GM19238 (cell line): Measurements from ENCODE around the gene CDK6.

ENCODE experiments used
- DNase-seq: peaks from one replicate; pipeline ENCODE4 v3.0.0; 2011; ENCODE audit warnings: low spot score; ENCODE audit not compliant: insufficient read length

The CDK6 gene

DNA sequence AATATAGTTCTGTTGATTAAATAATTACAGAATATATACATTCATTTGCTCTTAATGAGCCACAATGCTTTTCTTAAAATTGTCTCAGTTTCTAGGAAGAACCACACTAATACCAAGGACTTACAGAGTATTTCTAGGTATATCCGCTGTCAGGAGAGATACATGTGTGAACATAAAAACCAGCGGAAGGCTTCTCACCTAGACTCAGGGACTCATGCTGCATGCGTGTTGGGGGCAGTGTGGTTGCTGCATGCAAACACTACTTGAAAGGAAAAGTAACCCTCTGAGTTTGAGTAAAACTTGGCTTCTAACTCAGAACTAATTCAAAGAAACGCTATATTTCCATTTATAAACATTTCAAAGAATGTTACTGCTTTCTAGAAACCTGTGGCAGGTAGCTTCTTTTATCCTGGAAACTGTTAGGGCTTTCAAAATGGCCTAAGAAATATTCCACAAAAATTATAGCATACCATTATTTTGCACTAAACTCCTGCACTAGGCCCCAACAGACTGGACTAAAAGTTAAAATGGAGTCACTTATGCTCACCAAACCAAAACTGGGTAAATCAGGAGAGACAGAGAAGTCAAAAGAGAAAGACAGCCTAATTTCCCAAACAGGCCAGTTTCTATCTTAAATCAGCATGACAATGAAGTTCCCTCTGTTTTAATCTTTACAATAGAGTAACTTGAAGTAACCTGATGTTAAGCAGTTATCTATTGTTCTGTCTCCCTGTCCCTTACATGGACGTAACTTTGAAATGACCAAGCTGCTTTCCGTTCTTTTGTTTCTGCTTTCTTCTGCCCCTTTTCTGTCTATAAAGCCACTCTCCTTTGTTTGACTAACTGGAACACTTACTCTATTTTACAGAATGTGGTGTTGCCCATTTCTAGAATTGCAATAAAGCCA lies 151.0 kb downstream of the CDK6 start:
- no peak for DNase-seq

DNA sequence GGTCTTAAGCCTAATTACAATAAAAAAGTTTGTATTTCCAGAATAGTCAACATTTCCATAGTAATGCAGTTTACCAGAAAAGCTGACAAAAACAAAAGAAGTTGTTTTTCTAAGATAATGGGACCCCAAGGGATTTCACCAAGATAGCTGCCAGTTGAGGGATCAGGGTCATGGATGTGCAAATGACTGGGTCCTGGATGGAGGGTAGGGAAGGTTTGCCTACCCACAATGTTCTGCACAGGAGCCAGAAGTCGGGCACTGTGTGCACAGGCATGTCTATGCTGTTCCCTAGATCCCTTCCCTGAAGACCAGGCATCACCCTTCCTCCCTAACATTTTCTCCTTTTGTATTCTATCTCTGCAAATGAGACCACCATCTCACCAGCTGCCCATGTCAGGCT lies 152.1 kb downstream of the CDK6 start:
- no peak for DNase-seq

DNA sequence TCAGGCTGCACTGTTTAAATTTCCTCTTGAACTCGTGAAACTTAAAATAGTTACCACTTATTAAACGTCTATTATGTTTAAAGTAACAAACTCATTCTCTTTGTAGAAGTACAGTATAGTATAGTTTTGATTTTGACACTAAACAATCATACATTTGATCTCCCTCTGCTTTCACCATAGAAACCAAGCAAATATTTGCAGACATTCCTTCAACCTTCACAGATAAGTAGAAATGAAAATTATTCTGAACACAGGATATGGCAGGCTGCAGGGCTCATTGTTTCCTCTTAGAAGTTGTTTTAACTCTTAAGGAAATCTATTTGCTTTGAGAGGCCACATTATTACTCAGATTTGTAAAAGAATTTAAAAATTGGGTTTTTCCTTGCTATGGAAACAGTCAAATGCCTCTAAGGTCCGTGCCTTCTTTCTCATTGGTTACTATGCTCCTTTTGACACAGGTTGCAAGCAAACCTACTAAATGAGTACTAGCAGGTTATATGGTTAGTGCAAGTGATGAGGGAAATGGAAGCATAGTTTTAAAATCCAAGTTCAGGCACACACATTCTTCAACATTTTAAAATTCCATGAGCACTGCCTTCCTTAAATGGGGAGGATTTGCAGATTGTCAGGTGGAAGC lies 153.4 kb downstream of the CDK6 start:
- DNase-seq: no peak

DNA sequence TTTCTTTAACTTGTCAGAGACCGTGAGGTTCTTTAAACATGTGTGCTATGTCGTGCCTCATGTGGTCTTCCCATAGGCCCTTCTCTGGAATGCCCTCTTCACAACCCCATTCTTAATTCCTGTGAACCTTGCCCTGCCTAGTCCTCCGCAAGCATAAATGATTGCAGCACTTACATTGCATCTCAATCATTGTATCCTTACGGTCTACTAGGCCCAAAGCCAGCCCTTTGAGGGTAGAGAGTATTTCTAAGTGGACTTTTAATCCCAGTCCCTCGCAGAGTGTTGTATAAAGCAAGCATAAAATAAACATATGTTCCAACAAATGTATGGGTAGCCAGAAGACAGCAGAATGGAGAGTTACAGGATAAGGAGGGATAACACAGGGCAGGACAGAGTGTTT lies 154.0 kb downstream of the CDK6 start:
- no peak for DNase-seq

DNA sequence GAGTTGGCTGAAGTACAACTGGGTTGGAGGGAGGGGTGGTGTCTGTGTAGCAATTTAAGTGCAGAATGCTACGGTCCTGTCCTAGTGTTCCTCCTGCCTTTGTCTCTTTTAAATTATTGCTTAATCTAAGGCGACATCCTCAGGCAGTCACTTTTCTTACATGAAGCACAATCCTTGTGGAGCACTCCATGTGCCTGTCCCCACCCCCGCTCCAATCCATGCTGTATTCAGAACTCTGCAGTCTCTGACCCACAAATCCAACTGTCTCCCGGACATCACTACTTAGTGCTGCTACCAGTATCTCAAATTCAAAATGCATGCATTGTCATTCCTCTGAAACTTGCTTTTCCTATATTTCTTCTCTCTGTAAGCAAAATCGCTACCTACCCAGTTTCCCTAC lies 154.7 kb downstream of the CDK6 start:
- no peak for DNase-seq

DNA sequence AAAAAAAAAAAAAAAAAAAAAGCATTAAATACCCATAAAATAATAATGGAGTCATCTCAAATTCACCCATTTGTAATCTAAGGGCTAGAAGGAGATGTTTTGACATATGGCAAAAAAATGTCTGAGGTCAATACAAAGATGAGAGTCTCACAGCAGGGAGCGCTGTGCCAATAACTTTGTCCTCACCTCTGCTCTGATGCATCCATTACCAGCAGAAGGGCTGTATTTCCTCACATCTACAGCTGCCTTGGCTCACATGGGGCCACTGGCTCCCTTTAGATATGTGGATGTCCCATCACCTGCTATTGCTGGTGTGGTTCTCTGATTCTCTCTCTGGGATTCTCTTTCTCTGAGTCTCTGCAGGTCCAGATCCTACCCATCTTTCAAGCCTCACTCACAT lies 155.9 kb downstream of the CDK6 start:
- no peak for DNase-seq

DNA sequence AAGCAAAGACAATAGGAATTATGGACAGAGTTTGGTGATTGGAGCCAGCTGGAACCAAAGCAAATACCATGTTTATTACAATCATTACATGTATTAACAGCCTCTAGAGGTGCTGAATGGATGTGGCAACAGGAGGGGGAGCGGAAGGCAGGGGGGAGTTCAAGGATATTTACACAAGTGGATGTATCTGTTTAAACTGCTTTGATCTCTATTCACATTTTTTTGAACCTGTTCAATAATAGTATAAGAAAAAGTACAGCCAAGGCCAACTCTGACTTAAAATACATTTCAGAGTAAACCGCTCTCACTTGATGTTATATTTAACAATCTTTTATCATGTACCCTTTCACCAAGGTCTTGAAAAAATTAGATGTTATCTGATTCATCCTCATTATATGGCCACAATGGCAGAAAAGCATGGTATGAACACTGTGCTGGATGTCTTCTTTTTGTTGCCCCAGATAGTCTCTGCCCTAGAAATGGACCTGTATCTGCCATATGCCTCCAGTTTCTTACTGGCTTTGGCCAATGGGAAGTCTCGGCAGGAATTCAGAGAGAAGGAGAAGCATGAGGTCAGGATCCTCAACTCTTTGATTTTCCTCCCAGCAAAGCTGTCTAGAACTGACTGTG lies 158.0 kb downstream of the CDK6 start:
- DNase-seq: no peak

DNA sequence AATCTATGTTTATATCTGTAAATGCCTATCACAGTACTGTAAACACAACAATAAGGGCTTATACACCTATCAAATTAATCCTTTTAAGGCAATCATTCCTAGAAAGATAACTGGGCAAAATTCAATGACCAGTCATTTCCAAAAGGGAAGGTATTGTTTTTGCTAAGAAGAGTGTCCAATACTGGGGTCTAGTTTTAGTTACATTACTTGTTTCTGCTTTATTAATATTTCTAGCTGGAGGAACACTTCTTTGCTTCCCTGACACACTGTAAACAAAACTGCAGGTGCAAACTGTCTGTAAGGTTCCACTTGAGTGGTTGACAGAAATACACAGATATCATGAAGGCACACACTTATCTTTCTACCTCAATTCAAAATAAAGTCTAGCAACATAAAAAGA lies 162.0 kb downstream of the CDK6 start:
- DNase-seq: no peak

DNA sequence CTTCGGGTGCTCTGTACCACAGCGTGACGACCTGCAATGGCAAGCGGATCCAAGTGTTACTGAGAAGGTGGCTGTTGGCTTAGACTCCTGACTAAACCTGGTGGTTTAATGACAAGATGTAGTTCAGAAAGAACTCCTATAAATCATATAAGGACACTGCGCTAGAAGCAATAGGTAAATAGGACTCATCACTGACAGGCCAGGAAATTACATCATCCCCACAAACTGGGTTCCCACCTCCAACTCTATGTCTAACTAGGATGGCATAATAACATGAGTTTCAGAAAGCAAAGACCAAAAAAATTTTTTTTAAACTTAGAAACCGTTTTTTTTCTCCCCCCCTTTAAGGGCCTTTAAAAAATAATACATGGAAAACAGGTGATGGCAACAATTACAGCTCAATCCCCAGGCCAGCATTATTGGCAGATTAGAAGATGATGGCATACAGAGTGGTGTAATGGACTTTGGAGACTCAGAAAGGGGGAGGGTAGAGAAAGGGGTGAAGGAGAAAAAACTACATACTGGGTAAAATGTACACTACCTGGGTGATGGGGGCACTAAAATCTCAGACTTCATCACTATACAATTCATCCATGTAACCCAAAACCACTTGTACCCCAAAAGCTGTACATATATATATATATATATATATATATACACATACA lies 164.7 kb downstream of the CDK6 start:
- no peak for DNase-seq

DNA sequence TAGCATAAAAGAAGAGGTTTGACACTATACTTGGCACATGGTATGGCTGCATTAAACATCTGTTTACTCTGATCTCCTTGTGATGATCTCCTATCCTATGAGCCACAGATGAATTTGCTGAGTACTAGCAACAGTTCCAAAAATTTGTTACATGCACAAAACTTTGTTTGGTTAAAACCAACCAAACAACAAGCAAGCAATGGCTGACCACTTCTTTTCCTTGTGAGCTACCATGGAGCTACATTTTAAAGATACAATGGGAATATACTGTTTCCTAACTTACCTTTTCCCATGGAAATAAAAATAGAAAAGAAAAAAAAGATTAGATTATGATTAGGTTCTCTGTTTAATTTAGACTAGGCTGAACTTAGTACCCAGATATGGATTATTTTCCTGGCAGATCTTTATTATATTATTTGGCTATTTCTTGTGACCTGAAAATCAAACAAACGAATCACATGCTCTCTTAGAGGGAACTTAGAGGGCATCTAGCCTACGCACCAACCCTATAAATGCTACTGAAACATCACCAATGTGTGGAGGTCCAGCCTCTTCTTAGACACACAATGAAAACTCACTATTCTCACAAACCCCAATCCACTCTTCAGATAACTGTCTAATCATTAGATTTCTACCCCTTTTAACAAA lies 166.0 kb downstream of the CDK6 start:
- no peak for DNase-seq

DNA sequence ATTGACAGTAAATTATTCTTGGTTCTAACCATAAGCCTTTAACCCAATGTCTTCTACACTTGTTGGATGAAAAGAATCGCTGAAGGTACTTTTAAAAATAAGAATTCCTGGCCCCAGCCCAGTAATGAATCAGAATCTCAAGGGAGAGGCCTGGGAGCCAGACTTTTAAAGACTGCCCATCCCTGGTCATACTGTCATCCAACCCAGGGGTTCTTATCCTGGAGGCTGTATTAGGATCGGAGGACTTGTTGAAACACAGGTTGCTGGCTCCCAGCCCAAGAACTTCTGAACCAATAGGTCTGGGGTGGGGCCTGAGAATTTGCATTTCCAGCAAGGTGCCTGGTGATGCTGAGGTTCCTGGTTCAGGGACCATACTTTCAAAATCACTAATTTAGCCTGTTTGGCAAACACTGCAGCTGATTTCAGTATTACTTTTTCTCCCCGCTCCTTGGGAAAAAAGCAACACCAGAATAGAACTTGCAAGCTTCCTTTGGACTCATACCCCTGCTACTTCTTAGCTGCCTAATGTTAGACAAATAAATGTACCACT lies 166.7 kb downstream of the CDK6 start:
- no peak for DNase-seq

DNA sequence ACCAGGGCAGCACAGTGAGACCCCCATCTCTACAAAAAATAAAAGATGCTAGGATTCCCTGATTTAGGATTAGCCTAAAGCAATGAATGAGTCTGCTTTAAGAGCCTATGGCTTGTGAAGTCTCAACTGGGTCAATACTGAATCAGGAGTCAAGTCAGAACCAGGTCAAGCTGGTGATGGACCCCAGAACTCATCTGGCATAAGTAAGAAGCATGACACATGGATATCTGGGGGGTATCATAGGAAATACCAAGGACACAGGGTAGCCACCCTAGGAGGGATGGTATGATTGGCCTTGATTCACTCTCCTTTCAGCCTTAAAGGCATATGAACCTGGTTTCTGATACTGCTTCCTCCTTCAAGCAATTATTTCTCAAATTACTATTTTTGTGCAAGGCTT lies 167.8 kb downstream of the CDK6 start:
- DNase-seq: no peak

DNA sequence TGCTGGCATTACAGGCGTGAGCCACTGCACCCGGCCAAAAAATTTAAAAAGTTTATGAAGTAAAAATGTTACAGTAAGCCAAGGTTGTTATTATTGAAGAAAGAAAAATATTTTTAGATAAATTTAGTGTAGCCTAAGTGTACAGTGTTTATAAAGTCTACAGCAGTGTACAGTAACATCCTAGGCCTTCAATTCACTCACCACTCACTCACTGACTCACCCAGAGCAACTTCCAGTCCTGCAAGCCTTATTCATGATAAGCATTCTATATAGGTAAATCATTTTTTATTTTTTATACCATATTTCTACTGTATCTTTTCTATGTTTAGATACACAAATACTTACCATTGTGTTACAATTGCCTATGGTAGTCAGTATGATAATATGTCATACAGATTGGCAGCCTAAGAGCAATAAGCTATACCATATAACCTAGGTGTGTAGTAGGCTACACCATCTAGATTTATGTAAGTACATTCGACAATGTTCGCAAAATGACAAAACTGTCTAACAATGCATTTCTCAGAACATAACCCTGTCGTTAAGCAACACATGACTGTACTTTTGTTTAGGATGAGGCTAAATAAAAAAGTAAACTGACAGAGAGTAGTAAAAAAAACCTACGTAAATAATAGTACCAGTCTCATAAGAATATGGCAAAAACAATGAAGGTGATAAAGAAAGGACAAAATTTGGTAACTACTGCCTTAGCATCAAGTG lies 168.4 kb downstream of the CDK6 start:
- no peak for DNase-seq

DNA sequence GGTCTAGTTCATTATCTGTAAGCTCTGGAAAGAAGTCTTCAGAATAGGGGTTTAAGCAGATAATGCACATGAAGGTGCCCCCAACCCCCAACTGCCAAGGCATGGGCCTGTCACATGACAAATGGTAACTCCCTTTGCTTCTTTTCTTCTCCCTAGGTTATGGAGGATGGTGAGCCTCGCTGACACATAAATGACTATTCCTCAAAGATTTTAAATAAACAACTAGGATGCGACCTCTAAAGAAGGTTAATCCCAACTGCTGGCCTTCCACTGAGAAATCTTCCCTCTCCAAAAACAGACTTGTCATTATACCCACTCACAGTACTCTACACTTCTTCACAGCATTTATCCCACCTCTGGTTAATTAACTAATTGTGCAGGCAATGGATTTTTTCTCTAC lies 170.4 kb downstream of the CDK6 start:
- no peak for DNase-seq

DNA sequence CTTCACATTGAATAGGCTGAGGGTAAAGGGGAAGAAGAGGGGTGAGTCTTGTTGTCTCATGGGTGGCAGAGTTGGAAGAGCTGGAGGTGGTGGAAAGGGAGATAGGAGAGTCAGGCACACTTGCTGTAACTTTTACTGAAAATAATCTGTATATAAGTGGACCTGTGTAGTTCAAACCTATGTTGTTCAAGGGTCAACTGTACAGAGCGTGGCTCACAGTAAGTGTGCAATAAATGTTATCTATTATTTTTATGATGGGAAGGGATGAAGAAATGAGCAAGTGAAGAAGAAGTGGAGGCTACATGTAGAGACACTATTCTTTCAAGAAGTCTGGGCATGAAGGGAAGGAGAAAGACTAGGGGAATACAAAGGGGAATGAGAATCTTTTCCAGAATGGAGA lies 174.7 kb downstream of the CDK6 start:
- no peak for DNase-seq

DNA sequence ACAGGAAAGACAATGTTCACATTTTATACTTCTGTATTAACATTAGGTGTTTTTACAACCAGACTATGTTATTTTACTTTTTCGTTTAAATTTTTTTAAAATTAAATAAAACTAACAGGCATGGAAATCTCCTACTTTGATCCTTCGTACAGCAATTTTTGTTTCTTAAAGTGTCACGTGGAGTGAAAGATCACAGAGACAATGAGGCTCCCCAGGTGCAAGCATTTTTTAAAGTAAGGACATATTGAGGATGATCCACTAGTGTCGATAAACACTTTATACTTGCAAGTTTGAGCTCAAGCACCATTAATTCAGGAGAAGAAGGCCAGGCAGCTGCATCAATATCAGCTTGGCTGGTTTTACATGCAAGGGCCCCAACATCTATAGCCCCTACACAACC lies 177.7 kb downstream of the CDK6 start:
- DNase-seq: no peak

DNA sequence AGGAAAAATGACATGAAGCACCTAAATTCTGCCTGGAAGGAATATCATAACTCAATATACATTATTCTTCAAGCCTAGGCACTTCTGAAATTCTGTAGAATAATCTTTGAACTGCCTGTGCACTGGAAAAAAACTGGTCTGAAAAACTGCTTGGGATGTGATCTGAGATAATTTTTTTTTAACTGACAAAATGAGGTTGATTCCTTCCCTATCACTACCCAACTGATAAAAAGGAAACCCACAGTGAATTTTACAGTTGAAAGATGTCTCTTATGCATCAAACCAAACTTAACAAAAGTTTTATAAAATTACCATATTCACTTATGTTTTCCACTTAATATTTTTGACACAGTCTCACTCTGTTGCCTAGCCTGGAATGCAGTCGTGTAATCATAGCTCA lies 179.0 kb downstream of the CDK6 start:
- no peak for DNase-seq

DNA sequence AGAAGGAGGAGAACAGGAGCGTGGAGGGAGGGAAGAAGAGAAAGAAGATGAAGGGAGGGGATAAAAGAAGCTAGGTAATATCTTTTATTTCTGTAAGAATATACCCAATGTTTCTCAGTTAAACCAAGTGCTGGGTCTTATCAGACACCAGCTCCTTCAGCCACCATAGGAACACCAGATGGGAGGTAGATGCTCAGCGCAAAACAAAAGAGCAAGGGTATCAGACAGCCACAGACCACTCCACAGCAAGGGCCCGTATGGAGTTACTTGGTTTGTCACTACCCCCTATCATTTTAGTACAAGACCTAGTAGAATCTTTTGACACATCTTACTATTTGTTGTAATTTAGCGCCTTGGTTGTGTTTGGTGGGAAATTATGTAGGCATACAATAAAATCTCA lies 180.3 kb downstream of the CDK6 start:
- no peak for DNase-seq

DNA sequence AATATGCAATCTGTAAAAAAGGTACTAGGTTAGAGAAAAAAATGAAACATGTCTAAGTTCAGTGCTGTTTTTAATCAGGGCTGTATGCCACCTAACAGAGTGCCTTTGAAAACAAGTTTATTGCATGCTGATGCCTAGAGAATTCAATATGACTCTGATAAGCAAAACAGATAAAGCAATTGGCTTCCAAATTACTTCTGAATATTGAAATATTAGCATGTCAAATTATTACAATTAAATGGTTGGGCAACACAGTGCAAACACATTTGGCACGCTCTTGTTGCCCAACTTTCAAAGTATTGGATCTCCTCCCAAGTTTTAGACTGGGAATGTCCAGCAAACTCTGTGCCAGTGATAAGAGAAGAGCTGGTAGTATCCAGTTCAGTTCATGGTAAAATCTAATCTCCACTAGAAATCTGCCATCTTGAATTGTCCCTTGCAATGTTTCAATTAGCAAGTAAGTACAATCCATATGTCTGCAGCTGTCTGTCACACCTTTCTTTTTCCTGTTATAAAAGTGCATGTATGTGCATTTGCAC lies 181.0 kb downstream of the CDK6 start:
- DNase-seq: no peak

DNA sequence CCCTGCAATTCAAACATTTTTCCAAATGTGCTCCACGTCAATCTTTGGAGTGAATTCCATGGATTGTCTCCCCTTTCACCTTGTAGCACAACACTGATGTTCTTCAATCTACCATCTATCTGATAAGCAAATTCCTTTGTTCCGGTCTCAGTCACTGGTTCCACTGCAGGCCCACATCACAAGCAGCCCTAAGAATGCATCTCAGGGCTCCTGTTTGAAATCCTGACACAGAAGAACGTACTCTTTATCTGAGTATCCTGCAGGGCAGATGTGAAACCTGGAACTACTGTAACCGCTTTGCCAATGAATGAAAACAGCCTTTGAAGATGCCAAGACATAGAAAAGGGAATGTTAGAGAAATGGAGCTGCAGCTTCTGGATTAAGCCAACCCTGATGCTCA lies 183.2 kb downstream of the CDK6 start:
- DNase-seq: no peak
